HepG2 (cell line): ENCODE data around the gene RRAS. TPM values are rescaled to one million over a fixed set of nuclear protein-coding genes. Genes with fewer than 3 reads are reported as not detected.

ENCODE experiments used
- ATF7 ChIP-seq, 2 experiments: fragments of 450-650 bp in 1 of 2; sonication (generic) in 1 of 2; formaldehyde crosslinking in 1 of 2; IDR thresholded peaks; 2 replicates each; pipeline versions ENCODE4 v1.4.0 to v1.6.1; 2016 to 2020; ENCODE audit warnings: antibody characterized with exemption in 1 of 2, mild to moderate bottlenecking in 1 of 2, missing genetic modification reagents in 1 of 2
- GATAD1 ChIP-seq: IDR thresholded peaks from 2 replicates; pipeline ENCODE4 v1.6.1; 2016; ENCODE audit warnings: missing genetic modification reagents, missing compliant biosample characterization
- HIC2 ChIP-seq: sonication (generic); formaldehyde crosslinking; IDR thresholded peaks from 2 replicates; pipeline ENCODE4 v1.9.0; 2022; ENCODE audit warnings: low read depth, missing genetic modification reagents
- NCOA5 ChIP-seq: sonication (generic); formaldehyde crosslinking; IDR thresholded peaks from 2 replicates; pipeline ENCODE4 v1.4.0; 2020; ENCODE audit warnings: missing genetic modification reagents
- PRDM10 ChIP-seq: sonication (generic); formaldehyde crosslinking; IDR thresholded peaks from 2 replicates; pipeline ENCODE4 v1.4.0; 2020; ENCODE audit warnings: low read depth, missing genetic modification reagents
- SOX5 ChIP-seq: IDR thresholded peaks from 2 replicates; pipeline ENCODE4 v1.6.1; 2016; ENCODE audit warnings: borderline replicate concordance
- TERF1 ChIP-seq: sonication (generic); formaldehyde crosslinking; IDR thresholded peaks from 2 replicates; pipeline ENCODE4 v1.8.0; 2022; ENCODE audit warnings: mild to moderate bottlenecking, missing genetic modification reagents, moderate library complexity
- THAP11 ChIP-seq: IDR thresholded peaks from 2 replicates; pipeline ENCODE4 v1.6.1; 2016; ENCODE audit warnings: missing biosample characterization, missing genetic modification reagents
- ZKSCAN1 ChIP-seq: fragments of 150-350 bp; IDR thresholded peaks from 2 replicates; pipeline ENCODE4 v1.6.1; 2014; ENCODE audit warnings: low read length
- ZNF230 ChIP-seq: sonication (generic); formaldehyde crosslinking; IDR thresholded peaks from 2 replicates; pipeline ENCODE4 v1.4.0; 2020; ENCODE audit warnings: mild to moderate bottlenecking, missing genetic modification reagents
- ZNF251 ChIP-seq: sonication (generic); formaldehyde crosslinking; IDR thresholded peaks from 2 replicates; pipeline ENCODE4 v1.9.0; 2021; ENCODE audit warnings: mild to moderate bottlenecking, missing genetic modification reagents
- ZNF274 ChIP-seq: sonication (generic); formaldehyde crosslinking; IDR thresholded peaks from 2 replicates; pipeline ENCODE4 v1.5.1; 2020; ENCODE audit warnings: mild to moderate bottlenecking, missing genetic modification reagents
- ZNF335 ChIP-seq: sonication (generic); formaldehyde crosslinking; IDR thresholded peaks from 2 replicates; pipeline ENCODE4 v1.4.0; 2020; ENCODE audit warnings: missing genetic modification reagents
- ZNF354B ChIP-seq: sonication (generic); formaldehyde crosslinking; IDR thresholded peaks from 2 replicates; pipeline ENCODE4 v1.8.0; 2022; ENCODE audit warnings: mild to moderate bottlenecking, missing genetic modification reagents
- ZNF678 ChIP-seq: sonication (generic); formaldehyde crosslinking; IDR thresholded peaks from 2 replicates; pipeline ENCODE4 v1.4.0; 2020; ENCODE audit warnings: mild to moderate bottlenecking, missing genetic modification reagents
- ZNF691 ChIP-seq: sonication (generic); formaldehyde crosslinking; IDR thresholded peaks from 2 replicates; pipeline ENCODE4 v1.4.0; 2020; ENCODE audit warnings: missing genetic modification reagents, low read depth, mild to moderate bottlenecking, borderline replicate concordance
- ZNF776 ChIP-seq: sonication (generic); formaldehyde crosslinking; IDR thresholded peaks from 2 replicates; pipeline ENCODE4 v1.4.0; 2020; ENCODE audit warnings: mild to moderate bottlenecking, missing genetic modification reagents
- polyA plus RNA-seq, 8 experiments: library from polyadenylated mRNA; depleted of rRNA in 3 of 8; stranded (reverse) in 7 of 8; unstranded in 1 of 8; fragments of >200 nt; fragmentation: Illumina TruSeq in 4 of 8; extraction: Trizol in 4 of 8; gene quantifications; 2 replicates each; pipeline versions ENCODE4 v1.2.1 to v1.2.3, GENCODE V29; 2011 to 2016; ENCODE audit warnings: low read depth in 4 of 8, missing spikeins in 1 of 8, mixed read lengths in 1 of 8; ENCODE audit not compliant: insufficient read depth in 1 of 8
- total RNA-seq, 5 experiments: library from RNA; depleted of rRNA; stranded (reverse); fragments of >200 nt; fragmentation: Illumina TruSeq; extraction: Trizol; gene quantifications; 2 replicates each; pipeline ENCODE4 v1.2.3, GENCODE V29; 2016; ENCODE audit warnings: low read depth in 1 of 5
- TF ChIP-seq, protein P1 (sequence below): IDR thresholded peaks from 2 replicates; pipeline ENCODE4 v1.6.1; 2016; ENCODE audit warnings: missing genetic modification reagents, missing compliant biosample characterization
- TF ChIP-seq, protein P2 (sequence below): IDR thresholded peaks from 2 replicates; pipeline ENCODE4 v1.6.1; 2016; ENCODE audit warnings: control low read depth

Gene RRAS
- total and polyA plus RNA-seq, 2 of the 13 experiments (the other 11 are each of a cell fraction or from before 2014, with no cell fraction given) = 1.5 to 12.0 TPM

DNA sequence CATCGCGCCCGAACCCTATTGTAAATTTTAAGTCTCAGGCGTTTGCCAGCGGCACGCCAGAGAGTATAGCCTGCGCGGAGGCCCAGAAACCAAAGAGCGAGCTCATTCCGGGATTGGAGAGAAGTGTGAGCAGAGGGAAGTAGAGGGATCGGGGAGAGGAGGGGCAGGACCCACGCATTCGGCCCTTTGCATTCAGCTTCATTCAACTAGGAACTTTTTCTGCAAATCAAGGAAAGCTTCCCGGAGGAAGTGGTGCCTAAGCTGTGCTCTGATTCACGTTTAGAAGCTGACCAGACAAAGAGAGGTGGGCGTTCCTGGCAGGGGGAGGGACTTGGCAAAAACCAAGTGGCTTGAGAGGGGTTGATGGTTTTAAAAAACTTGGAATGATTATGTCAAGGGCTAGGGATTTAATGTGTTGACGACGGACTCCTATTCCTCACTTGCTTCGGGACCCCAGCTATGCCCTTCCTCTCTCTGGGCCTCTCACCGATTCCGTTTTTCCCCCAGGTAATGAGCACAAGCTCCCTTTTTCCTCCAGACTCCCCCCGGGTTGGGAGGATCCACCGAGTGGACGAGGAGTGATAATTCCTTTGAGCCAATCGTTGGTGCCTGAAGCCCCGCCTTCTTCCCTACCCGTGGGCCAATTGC is 36.3 kb upstream of the RRAS start (continued):
- peak; percentile 81; the same call in 1 of the 2 replicates for TF ChIP-seq ZNF691
- TF ChIP-seq TERF1 (CRISPR knock-in tag) = no peak
- 0 out of 2 replicates have a peak, but pooled peaks have one; percentile 10 for TF ChIP-seq SOX5 (CRISPR knock-in tag)
- TF ChIP-seq, protein P1, sequence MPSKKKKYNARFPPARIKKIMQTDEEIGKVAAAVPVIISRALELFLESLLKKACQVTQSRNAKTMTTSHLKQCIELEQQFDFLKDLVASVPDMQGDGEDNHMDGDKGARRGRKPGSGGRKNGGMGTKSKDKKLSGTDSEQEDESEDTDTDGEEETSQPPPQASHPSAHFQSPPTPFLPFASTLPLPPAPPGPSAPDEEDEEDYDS (CRISPR knock-in tag) = peak; percentile 82
- TF ChIP-seq ATF7 (IDR thresholded peaks at IDR 0.05) = peak; percentile 86
- no peak for TF ChIP-seq ATF7 (CRISPR knock-in tag; IDR thresholded peaks at IDR 0.05)
- TF ChIP-seq ZKSCAN1 = peak; percentile 83; the same call in 1 of the 2 replicates
- 0 out of 2 replicates have a peak, but pooled peaks have one; percentile 38 for TF ChIP-seq ZNF354B (CRISPR knock-in tag)
- 0 out of 2 replicates have a peak, but pooled peaks have one; percentile 20 for TF ChIP-seq ZNF335 (CRISPR knock-in tag)
- TF ChIP-seq PRDM10 = peak; percentile 100
- no peak for TF ChIP-seq ZNF251
- no peak; the same call in 1 of the 2 replicates for TF ChIP-seq GATAD1
- 0 out of 2 replicates have a peak, but pooled peaks have one; percentile 4 for TF ChIP-seq THAP11 (CRISPR knock-in tag)
- peak; percentile 52; the same call in 1 of the 2 replicates for TF ChIP-seq ZNF274 (CRISPR knock-in tag)
- peak; percentile 70; the same call in 1 of the 2 replicates for TF ChIP-seq ZNF230 (CRISPR knock-in tag)
- no peak for TF ChIP-seq HIC2 (CRISPR knock-in tag)
- no peak for TF ChIP-seq ZNF776
- no peak for TF ChIP-seq NCOA5 (CRISPR knock-in tag)
- TF ChIP-seq ZNF678 = no peak
- TF ChIP-seq, protein P2, sequence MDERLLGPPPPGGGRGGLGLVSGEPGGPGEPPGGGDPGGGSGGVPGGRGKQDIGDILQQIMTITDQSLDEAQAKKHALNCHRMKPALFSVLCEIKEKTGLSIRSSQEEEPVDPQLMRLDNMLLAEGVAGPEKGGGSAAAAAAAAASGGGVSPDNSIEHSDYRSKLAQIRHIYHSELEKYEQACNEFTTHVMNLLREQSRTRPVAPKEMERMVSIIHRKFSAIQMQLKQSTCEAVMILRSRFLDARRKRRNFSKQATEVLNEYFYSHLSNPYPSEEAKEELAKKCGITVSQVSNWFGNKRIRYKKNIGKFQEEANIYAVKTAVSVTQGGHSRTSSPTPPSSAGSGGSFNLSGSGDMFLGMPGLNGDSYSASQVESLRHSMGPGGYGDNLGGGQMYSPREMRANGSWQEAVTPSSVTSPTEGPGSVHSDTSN (CRISPR knock-in tag) = no peak
